Parathyroid adenoma (tissue), 2 donors: ENCODE measurements around the gene C13orf42.

ENCODE experiments used
- H2AFZ ChIP-seq: fragments of 300-600 bp; sonication (generic); one replicate; pipeline ENCODE4 v1.7.0; 2017; ENCODE audit warnings: antibody characterized with exemption, mild to moderate bottlenecking
- H3K27ac ChIP-seq: fragments of 300-600 bp; sonication (generic); one replicate; pipeline ENCODE4 v1.7.0; 2017
- H3K27me3 ChIP-seq: fragments of 300-600 bp; sonication (generic); one replicate; pipeline ENCODE4 v1.7.0; 2017; ENCODE audit warnings: low read length; ENCODE audit not compliant: control insufficient read depth, insufficient read depth
- H3K36me3 ChIP-seq: fragments of 300-600 bp; sonication (generic); one replicate; pipeline ENCODE4 v1.7.0; 2017; ENCODE audit warnings: low read length; ENCODE audit not compliant: control insufficient read depth, insufficient read depth
- H3K4me1 ChIP-seq: fragments of 300-600 bp; sonication (generic); one replicate; pipeline ENCODE4 v1.7.0; 2017; ENCODE audit warnings: control low read depth
- H3K4me2 ChIP-seq: fragments of 300-600 bp; sonication (generic); one replicate; pipeline ENCODE4 v1.7.0; 2017; ENCODE audit warnings: low read length
- H3K4me3 ChIP-seq: fragments of 300-600 bp; sonication (generic); one replicate; pipeline ENCODE4 v1.7.0; 2017; ENCODE audit warnings: low read depth, low read length
- H3K79me2 ChIP-seq: fragments of 300-600 bp; sonication (generic); one replicate; pipeline ENCODE4 v1.7.0; 2017; ENCODE audit warnings: control low read depth
- H3K9ac ChIP-seq: fragments of 300-600 bp; sonication (generic); one replicate; pipeline ENCODE4 v1.7.0; 2017; ENCODE audit warnings: mild to moderate bottlenecking
- H3K9me3 ChIP-seq: fragments of 300-600 bp; sonication (generic); one replicate; pipeline ENCODE4 v1.7.0; 2017; ENCODE audit warnings: low read length; ENCODE audit not compliant: control insufficient read depth
- TF ChIP-seq, protein P1 (sequence below): fragments of 300-600 bp; sonication (generic); IDR thresholded peaks from one replicate; pipeline ENCODE4 v1.7.0; 2017; ENCODE audit warnings: antibody characterized with exemption, mild to moderate bottlenecking
- donor health status: primary hyperparathyroidism.

Gene C13orf42

GRCh38 chr13:51155776-51156515 lies 44.9 kb upstream of the C13orf42 start:
- Histone ChIP-seq H2AFZ (no peak overlapping the region), H3K4me3 (no peak overlapping the region), H3K9me3 (no peaks in the 10 kb centered on the region), H3K4me2 (no peak overlapping the region), H3K27ac (no peak overlapping the region), H3K4me1 (no peaks in the 10 kb centered on the region), H3K36me3 (no peaks in the 10 kb centered on the region), H3K9ac (no peak overlapping the region), H3K27me3 (no peaks in the 10 kb centered on the region), H3K79me2 (no peaks in the 10 kb centered on the region)
- TF ChIP-seq, protein P1, sequence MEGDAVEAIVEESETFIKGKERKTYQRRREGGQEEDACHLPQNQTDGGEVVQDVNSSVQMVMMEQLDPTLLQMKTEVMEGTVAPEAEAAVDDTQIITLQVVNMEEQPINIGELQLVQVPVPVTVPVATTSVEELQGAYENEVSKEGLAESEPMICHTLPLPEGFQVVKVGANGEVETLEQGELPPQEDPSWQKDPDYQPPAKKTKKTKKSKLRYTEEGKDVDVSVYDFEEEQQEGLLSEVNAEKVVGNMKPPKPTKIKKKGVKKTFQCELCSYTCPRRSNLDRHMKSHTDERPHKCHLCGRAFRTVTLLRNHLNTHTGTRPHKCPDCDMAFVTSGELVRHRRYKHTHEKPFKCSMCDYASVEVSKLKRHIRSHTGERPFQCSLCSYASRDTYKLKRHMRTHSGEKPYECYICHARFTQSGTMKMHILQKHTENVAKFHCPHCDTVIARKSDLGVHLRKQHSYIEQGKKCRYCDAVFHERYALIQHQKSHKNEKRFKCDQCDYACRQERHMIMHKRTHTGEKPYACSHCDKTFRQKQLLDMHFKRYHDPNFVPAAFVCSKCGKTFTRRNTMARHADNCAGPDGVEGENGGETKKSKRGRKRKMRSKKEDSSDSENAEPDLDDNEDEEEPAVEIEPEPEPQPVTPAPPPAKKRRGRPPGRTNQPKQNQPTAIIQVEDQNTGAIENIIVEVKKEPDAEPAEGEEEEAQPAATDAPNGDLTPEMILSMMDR: no peak

DNA sequence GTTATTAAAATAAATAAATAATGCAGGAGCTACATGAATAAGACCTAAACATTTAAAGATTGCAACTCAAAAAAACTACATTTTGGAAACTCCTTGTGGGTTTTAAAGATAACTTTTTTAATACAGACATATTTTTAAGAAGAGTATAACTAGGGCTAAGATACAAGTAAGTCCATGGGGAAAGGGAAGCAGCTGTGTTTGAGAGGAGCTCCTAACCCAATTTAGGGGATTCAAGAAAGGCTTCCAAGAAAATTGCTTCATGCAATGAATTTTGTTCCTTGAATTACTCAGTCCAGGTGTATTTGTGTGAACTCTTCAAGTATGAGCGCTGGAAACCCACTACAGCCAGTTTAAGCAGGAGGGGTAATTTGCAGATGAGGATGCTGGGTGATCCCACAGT lies 44.1 kb upstream of the C13orf42 start:
- H3K4me2 ChIP-seq: no peak overlapping the region
- no peak overlapping the region for H3K4me3 ChIP-seq
- no peak overlapping the region for H3K9ac ChIP-seq
- H3K79me2 ChIP-seq: no peaks in the 10 kb centered on the region
- no peaks in the 10 kb centered on the region for H3K36me3 ChIP-seq
- no peak overlapping the region for H2AFZ ChIP-seq
- no peaks in the 10 kb centered on the region for H3K4me1 ChIP-seq
- no peak overlapping the region for H3K27ac ChIP-seq
- H3K27me3 ChIP-seq: no peaks in the 10 kb centered on the region
- no peaks in the 10 kb centered on the region for H3K9me3 ChIP-seq
- TF ChIP-seq, protein P1: no peak

- no peak overlapping the region for H3K9ac ChIP-seq
- H3K4me3 ChIP-seq: no peak overlapping the region
- H3K27ac ChIP-seq: no peak overlapping the region
Observed at GRCh38 chr13:51154029-51154555, 43.0 kb upstream of the C13orf42 start.

GRCh38 chr13:51153527-51153926 lies 42.5 kb upstream of the C13orf42 start:
- no peaks in the 10 kb centered on the region for H3K27me3 ChIP-seq
- H3K4me3 ChIP-seq: no peak overlapping the region
- no peaks in the 10 kb centered on the region for H3K36me3 ChIP-seq
- H2AFZ ChIP-seq: no peak overlapping the region
- TF ChIP-seq, protein P1: no peak
- no peaks in the 10 kb centered on the region for H3K79me2 ChIP-seq
- H3K4me2 ChIP-seq: no peak overlapping the region
- no peak overlapping the region for H3K9ac ChIP-seq
- H3K4me1 ChIP-seq: no peaks in the 10 kb centered on the region
- H3K27ac ChIP-seq: no peak overlapping the region
- no peaks in the 10 kb centered on the region for H3K9me3 ChIP-seq

More at GRCh38 chr13:51154029-51154555, 43.0 kb upstream of the C13orf42 start:
- Histone ChIP-seq H3K36me3 (no peaks in the 10 kb centered on the region), H3K27me3 (no peaks in the 10 kb centered on the region), H3K4me1 (no peaks in the 10 kb centered on the region), H2AFZ (no peak overlapping the region), H3K9me3 (no peaks in the 10 kb centered on the region), H3K4me2 (no peak overlapping the region), H3K79me2 (no peaks in the 10 kb centered on the region)
- TF ChIP-seq, protein P1: no peak

- H3K4me1 ChIP-seq: no peaks in the 10 kb centered on the region
- H2AFZ ChIP-seq: no peak overlapping the region
- no peak overlapping the region for H3K4me3 ChIP-seq
- H3K27ac ChIP-seq: no peak overlapping the region
- H3K27me3 ChIP-seq: no peaks in the 10 kb centered on the region
- TF ChIP-seq, protein P1: no peak
- H3K79me2 ChIP-seq: no peaks in the 10 kb centered on the region
- no peak overlapping the region for H3K9ac ChIP-seq
- H3K4me2 ChIP-seq: no peak overlapping the region
- H3K36me3 ChIP-seq: no peaks in the 10 kb centered on the region
- H3K9me3 ChIP-seq: no peaks in the 10 kb centered on the region
Observed at GRCh38 chr13:51152701-51153100, 41.6 kb upstream of the C13orf42 start.
